ENCODE results near the gene KLHDC3.

KLHDC3 gene

GRCh38 chr6:43021270-43022047 lies 7.4 kb downstream of the KLHDC3 start, which contains the start of gene RRP36:
RRP36 (plus strand) TSS chr6:43021623; CDS start chr6:43021655, 32 bp downstream.
- TF ChIP-seq CTCF (IDR thresholded peaks at IDR 0.05; ENCODE audit: control insufficient read depth, extremely low read depth, insufficient read depth), result no peak
- peak within 1 kb of the TSS; percentile 99 for H3K4me3 ChIP-seq (ENCODE audit: low read depth, low read length)
- no peak for DNase-seq (ENCODE audit: low read depth)

GRCh38 chr6:43024436-43024835 lies 10.4 kb downstream of the KLHDC3 start:
- DNase-seq (ENCODE audit: low read depth), result no peak
- H3K4me3 ChIP-seq (ENCODE audit: low read depth, low read length), result no peak overlapping the region
- TF ChIP-seq CTCF (IDR thresholded peaks at IDR 0.05; ENCODE audit: control insufficient read depth, extremely low read depth, insufficient read depth), result no peak

DNA sequence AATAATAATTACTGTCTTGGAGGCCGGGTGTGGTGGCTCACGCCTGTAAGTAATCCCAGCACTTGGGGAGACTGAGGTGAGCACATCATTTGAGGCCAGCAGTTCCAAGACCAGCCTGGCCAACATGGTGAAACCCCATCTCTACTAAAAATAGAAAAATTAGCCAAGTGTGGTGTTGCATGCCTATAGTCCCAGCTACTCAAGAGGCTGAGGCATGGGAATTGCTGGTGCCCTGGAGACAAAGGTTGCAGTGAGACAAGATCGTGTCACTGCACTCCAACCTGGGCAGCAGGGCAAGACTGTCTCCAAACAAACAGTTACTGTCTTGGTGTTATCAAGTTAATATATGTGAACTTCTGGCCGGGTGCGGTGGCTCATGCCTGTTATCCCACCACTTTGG lies 12.3 kb downstream of the KLHDC3 start:
- DNase-seq (ENCODE audit: low read depth), result no peak
- no peak overlapping the region for H3K4me3 ChIP-seq (ENCODE audit: low read depth, low read length)
- no peak for TF ChIP-seq CTCF (IDR thresholded peaks at IDR 0.05; ENCODE audit: control insufficient read depth, extremely low read depth, insufficient read depth)

- DNase-seq (ENCODE audit: low read depth), result no peak
- TF ChIP-seq CTCF (IDR thresholded peaks at IDR 0.05; ENCODE audit: control insufficient read depth, extremely low read depth, insufficient read depth), result no peak
Measured at GRCh38 chr6:43029120-43029519, 15.1 kb downstream of the KLHDC3 start.

GRCh38 chr6:43032326-43032725 lies 18.3 kb downstream of the KLHDC3 start:
- H3K4me3 ChIP-seq (ENCODE audit: low read depth, low read length), result no peak overlapping the region
- no peak for TF ChIP-seq CTCF (IDR thresholded peaks at IDR 0.05; ENCODE audit: control insufficient read depth, extremely low read depth, insufficient read depth)
- no peak for DNase-seq (ENCODE audit: low read depth)

More at GRCh38 chr6:43029120-43029519, 15.1 kb downstream of the KLHDC3 start:
- H3K4me3 ChIP-seq (ENCODE audit: low read depth, low read length), result no peak overlapping the region

DNA sequence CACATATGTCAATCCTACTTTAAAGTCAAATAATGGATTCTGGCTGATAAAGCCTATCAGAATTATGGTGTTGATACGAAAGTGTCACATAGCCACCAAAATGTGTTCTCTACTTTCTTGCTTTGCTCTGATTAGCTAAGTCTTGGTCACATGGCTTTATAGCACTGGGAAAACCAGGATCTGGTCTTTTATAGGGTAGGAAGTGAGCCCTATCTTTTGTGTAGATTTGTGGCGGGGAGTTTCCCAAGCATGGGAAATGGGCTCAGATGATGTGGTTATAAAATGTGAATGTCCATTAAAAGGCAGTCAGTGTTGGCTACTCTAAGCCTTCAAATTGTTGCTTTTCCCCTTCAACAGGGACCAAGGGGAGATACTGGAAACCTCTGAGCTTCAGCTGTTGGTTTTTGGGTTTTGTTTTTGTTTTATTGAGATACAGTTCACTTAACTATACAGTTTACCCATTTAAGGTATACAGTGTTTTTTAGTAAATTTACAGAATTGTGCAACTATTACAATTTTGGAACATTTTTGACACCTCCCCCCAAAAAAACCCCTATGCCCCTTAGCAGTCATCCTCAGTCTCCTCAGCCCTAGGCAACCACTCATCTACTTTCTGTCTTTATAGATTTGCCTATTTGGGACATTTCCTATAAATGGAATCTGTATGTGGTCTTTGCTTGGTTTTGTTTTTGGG lies 19.6 kb downstream of the KLHDC3 start:
- no peak overlapping the region for H3K4me3 ChIP-seq (ENCODE audit: low read depth, low read length)
- TF ChIP-seq CTCF (IDR thresholded peaks at IDR 0.05; ENCODE audit: control insufficient read depth, extremely low read depth, insufficient read depth), result no peak
- DNase-seq (ENCODE audit: low read depth), result no peak

Measured in LNCaP clone FGC (cell line).